HG03139 (cell line): ENCODE measurements around the gene LNP1.
"Not testable (repeated sequence)": the region's sequence is repeated elsewhere in the genome, so short reads cannot be mapped to it uniquely, and the experiment has no call there.

ENCODE experiments used
- ATAC-seq: cut with Tn5 transposase; IDR thresholded peaks from one replicate; pipeline ENCODE4 v1.9.1; 2021; ENCODE audit not compliant: unreplicated experiment

LNP1 gene

GRCh38 chr3:100471444-100471843, 70.1 kb downstream of the LNP1 start:
- ATAC-seq = no peak

- not testable (repeated sequence) for ATAC-seq
Measured at GRCh38 chr3:100477851-100478360, 76.6 kb downstream of the LNP1 start.

- not testable (repeated sequence) for ATAC-seq
Measured at GRCh38 chr3:100478521-100478920, 77.2 kb downstream of the LNP1 start.

- no peak for ATAC-seq
Measured at GRCh38 chr3:100480081-100480480, 78.7 kb downstream of the LNP1 start.

GRCh38 chr3:100482176-100482575, 80.8 kb downstream of the LNP1 start:
- no peak for ATAC-seq

GRCh38 chr3:100483529-100483928, 82.2 kb downstream of the LNP1 start:
- no peak for ATAC-seq

GRCh38 chr3:100486808-100487207, 85.5 kb downstream of the LNP1 start:
- no peak for ATAC-seq

- no peak for ATAC-seq
Measured at GRCh38 chr3:100489118-100489517, 87.8 kb downstream of the LNP1 start.

GRCh38 chr3:100492059-100493006, 91.0 kb downstream of the LNP1 start, which contains the start of gene TMEM45A:
TSS of gene TMEM45A (plus strand) at chr3:100492619. CDS start at chr3:100555212, 62,593 bp downstream.
- ATAC-seq = peak; percentile 99

GRCh38 chr3:100496711-100497261, 95.4 kb downstream of the LNP1 start:
- no peak for ATAC-seq

- ATAC-seq = no peak
Measured at GRCh38 chr3:100499651-100500050, 98.3 kb downstream of the LNP1 start.

GRCh38 chr3:100500320-100500880, 99.1 kb downstream of the LNP1 start:
- no peak for ATAC-seq

GRCh38 chr3:100503448-100503847, 102.1 kb downstream of the LNP1 start:
- ATAC-seq = no peak
